Caco-2 (cell line): ENCODE data around the gene PTPN9. TPM values are rescaled to one million over a fixed set of nuclear protein-coding genes. Genes with fewer than 3 reads are reported as not detected.
A peak's percentile ranks its signal among the peaks of the same experiment; 100 is the strongest.

Experiments
- BruUV-seq: library from RNA; stranded (reverse); fragments of 400-500 nt; replicated peaks from 2 replicates; lab custom pipeline; 2021; lab: Mats Ljungman, UMichigan
- CTCF ChIA-PET: fragments of 300-600 bp; sonication (Branson Sonifier 250); formaldehyde crosslinking; loops from one replicate; lab custom pipeline; 2022; ENCODE audit warnings: antibody characterized with exemption; lab: Charles Lee
- POLR2A ChIA-PET: fragments of 300-600 bp; sonication (Branson Sonifier 250); formaldehyde crosslinking; loops from one replicate; lab custom pipeline; 2022; ENCODE audit warnings: antibody characterized with exemption; lab: Charles Lee
- DNase-seq, 2 experiments: peaks; one replicate each; pipeline versions ENCODE4 v3.0.0 to v3.0.0-alpha.2; 2020 to 2022
- H3K27me3 ChIP-seq: replicated peaks from 2 replicates; pipeline ENCODE4 v1.6.0; 2011; ENCODE audit warnings: low read length; ENCODE audit not compliant: control insufficient read depth, insufficient read depth
- H3K36me3 ChIP-seq: 2 replicates; pipeline ENCODE4 v1.5.1; 2011; ENCODE audit warnings: low read length; ENCODE audit not compliant: control insufficient read depth, insufficient read depth
- H3K4me1 ChIP-seq: fragments of 250-450 bp; sonication (Bioruptor Pico); 2 replicates; pipeline ENCODE4 v1.5.1; 2020; ENCODE audit warnings: mild to moderate bottlenecking
- H3K4me3 ChIP-seq: 2 replicates; pipeline ENCODE4 v1.5.1; 2011; ENCODE audit warnings: low read depth, mild to moderate bottlenecking, control low read depth, low read length
- H3K9me3 ChIP-seq: fragments of 250-450 bp; sonication (Bioruptor Pico); 2 replicates; pipeline ENCODE4 v1.5.1; 2020; ENCODE audit warnings: mild to moderate bottlenecking, moderate library complexity
- H3K27ac Mint-ChIP-seq: one replicate; pipeline ENCODE4 v1.8.0; 2022; ENCODE audit warnings: mixed read lengths; ENCODE audit not compliant: unreplicated experiment
- H3K27me3 Mint-ChIP-seq: one replicate; pipeline ENCODE4 v1.8.0; 2022; ENCODE audit warnings: mixed read lengths; ENCODE audit not compliant: insufficient read depth, unreplicated experiment
- H3K36me3 Mint-ChIP-seq: one replicate; pipeline ENCODE4 v1.8.0; 2022; ENCODE audit warnings: mild to moderate bottlenecking, mixed read lengths; ENCODE audit not compliant: insufficient read depth, unreplicated experiment
- H3K4me1 Mint-ChIP-seq: one replicate; pipeline ENCODE4 v1.8.0; 2022; ENCODE audit warnings: low read depth, mixed read lengths; ENCODE audit not compliant: unreplicated experiment
- H3K4me3 Mint-ChIP-seq: one replicate; pipeline ENCODE4 v1.8.0; 2022; ENCODE audit warnings: mild to moderate bottlenecking, moderate library complexity, mixed read lengths; ENCODE audit not compliant: unreplicated experiment
- H3K9me3 Mint-ChIP-seq: one replicate; pipeline ENCODE4 v1.8.0; 2022; ENCODE audit warnings: mixed read lengths; ENCODE audit not compliant: unreplicated experiment
- CTCF ChIP-seq, 2 experiments: fragments of 200-600 bp in 1 of 2; IDR thresholded peaks; 1 replicate in 1 of 2; 2 replicates in 1 of 2; pipeline versions ENCODE4 v1.5.1 to v1.8.0; 2011 to 2022; ENCODE audit warnings: antibody characterized with exemption in 1 of 2, control low read depth in 1 of 2, inconsistent platforms in 1 of 2, low read depth in 1 of 2, low read length in 1 of 2, mild to moderate bottlenecking in 1 of 2, moderate library complexity in 1 of 2; ENCODE audit not compliant: insufficient read depth in 1 of 2, severe bottlenecking in 1 of 2, unreplicated experiment in 1 of 2
- intact Hi-C: fragments of 100-400 bp; cut with micrococcal nuclease; formaldehyde crosslinking; loops from one replicate; pipeline ENCODE4 v1.10.0; 2022; ENCODE audit not compliant: unreplicated experiment
- total RNA-seq: library from RNA; stranded (reverse); gene quantifications from 2 replicates; pipeline ENCODE4 v1.2.3, GENCODE V29; 2022

PTPN9 gene
- total RNA-seq, 1 experiment from 2014 or later: 27.7 TPM

- TF ChIP-seq CTCF (IDR thresholded peaks at IDR 0.05; ENCODE audit: insufficient read depth in 1 of 2, low read depth in 1 of 2, low read length in 1 of 2, severe bottlenecking in 1 of 2, unreplicated experiment in 1 of 2): no peak
- ChIA-PET POLR2A (no interaction called here), CTCF (no interaction called here)
- Histone ChIP-seq H3K9me3 (no peaks in the 10 kb centered on the region), H3K36me3 (no peaks in the 10 kb centered on the region), H3K27me3 (no peaks in the 10 kb centered on the region), H3K4me1 (no peaks in the 10 kb centered on the region), H3K4me3 (no peak overlapping the region)
- Mint-ChIP-seq H3K36me3 (peaks cover 45% of the 10 kb centered on the region), H3K4me1 (peaks cover 12% of the 10 kb centered on the region), H3K27ac (no peak overlapping the region), H3K9me3 (no peaks in the 10 kb centered on the region), H3K4me3 (no peak overlapping the region), H3K27me3 (no peaks in the 10 kb centered on the region)
- DNase-seq: no peak
- no TSS peak for BruUV-seq
- intact Hi-C loops: no loop called here
These were observed 56.1 kb downstream of the PTPN9 start for GRCh38 chr15:75523011-75523410.

- no peaks in the 10 kb centered on the region for H3K4me1 Mint-ChIP-seq
- no peak for DNase-seq
- POLR2A ChIA-PET: no interaction called here
- H3K27me3 Mint-ChIP-seq: no peaks in the 10 kb centered on the region
- Histone ChIP-seq H3K27me3 (no peaks in the 10 kb centered on the region), H3K4me3 (no peak overlapping the region), H3K36me3 (no peaks in the 10 kb centered on the region; the same call in 1 of the 2 replicates), H3K9me3 (no peaks in the 10 kb centered on the region), H3K4me1 (no peaks in the 10 kb centered on the region)
- BruUV-seq: no TSS peak
- TF ChIP-seq CTCF (IDR thresholded peaks at IDR 0.05; ENCODE audit: insufficient read depth in 1 of 2, low read depth in 1 of 2, low read length in 1 of 2, severe bottlenecking in 1 of 2, unreplicated experiment in 1 of 2): no peak
- peaks cover 55% of the 10 kb centered on the region for H3K36me3 Mint-ChIP-seq
- no peak overlapping the region for H3K4me3 Mint-ChIP-seq
- H3K9me3 Mint-ChIP-seq: no peaks in the 10 kb centered on the region
- intact Hi-C loops: no loop called here
- H3K27ac Mint-ChIP-seq: no peak overlapping the region
- CTCF ChIA-PET: no interaction called here
These were observed 61.9 kb downstream of the PTPN9 start for GRCh38 chr15:75517233-75517632.

GRCh38 chr15:75508840-75509532, 70.1 kb downstream of the PTPN9 start:
- Mint-ChIP-seq H3K36me3 (peaks cover 46% of the 10 kb centered on the region), H3K9me3 (no peaks in the 10 kb centered on the region), H3K27ac (no peak overlapping the region), H3K4me3 (no peak overlapping the region), H3K4me1 (no peaks in the 10 kb centered on the region), H3K27me3 (no peaks in the 10 kb centered on the region)
- POLR2A ChIA-PET: interaction anchor here (0.5 kb wide), 1 partner anchor 45 kb away, joined by 3 read pairs; no protein-coding TSS in a partner anchor
- no TSS peak for BruUV-seq
- intact Hi-C loops: loop anchor here (1.0 to 2.0 kb wide), 2 partner anchors 132 to 174 kb away; partner anchors contain the start of gene IMP3
- CTCF ChIA-PET: interaction anchor here (0.8 to 1.6 kb wide), 11 partner anchors 23 to 175 kb away, joined by 3 to 15 read pairs (median 4); partner anchors contain the start of genes IMP3, MAN2C1, PTPN9 and SIN3A
- H3K36me3 ChIP-seq: no peaks in the 10 kb centered on the region; the same call in none of the 2 replicates
- no peak overlapping the region for H3K4me3 ChIP-seq
- DNase-seq: peak in 1 of 2 experiments; percentile 50
- H3K27me3 ChIP-seq: no peaks in the 10 kb centered on the region
- no peaks in the 10 kb centered on the region for H3K4me1 ChIP-seq
- no peaks in the 10 kb centered on the region for H3K9me3 ChIP-seq
- TF ChIP-seq CTCF (IDR thresholded peaks at IDR 0.05; ENCODE audit: insufficient read depth in 1 of 2, low read depth in 1 of 2, low read length in 1 of 2, severe bottlenecking in 1 of 2, unreplicated experiment in 1 of 2): peak; percentile 51 to 73
